ENCODE measurements around the gene TMEM50B. TPM values are rescaled to one million over a fixed set of nuclear protein-coding genes. Genes with fewer than 3 reads are reported as not detected.

The TMEM50B gene
- total and polyA plus RNA-seq, 4 donors = 30.3 to 128 (median 41.5) TPM

DNA sequence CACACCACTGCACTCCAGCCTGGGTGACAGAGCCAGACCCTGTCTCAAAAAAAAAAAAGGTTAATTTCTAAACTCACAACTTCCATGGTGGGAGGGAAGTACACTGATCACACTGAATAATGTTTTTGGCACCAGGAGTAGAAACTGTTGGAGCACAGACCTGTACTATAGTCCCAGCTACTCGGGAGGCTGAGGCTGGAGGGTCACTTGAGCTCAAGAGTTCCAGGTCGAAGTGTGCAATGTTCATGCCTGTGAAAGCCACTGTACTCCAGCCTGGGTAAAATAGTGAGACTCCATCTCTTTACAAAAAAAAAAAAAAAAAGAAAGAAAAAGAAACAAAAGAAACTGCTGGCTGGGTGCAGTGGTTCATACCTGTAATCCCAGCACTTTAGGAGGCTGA lies 35.3 kb downstream of the TMEM50B start:
- Histone ChIP-seq H3K4me1 (ENCODE audit: control insufficient read depth in 1 of 2, insufficient read depth in 2 of 2, low read length in 2 of 2) (no peaks in the 10 kb centered on the region), H3K27ac (ENCODE audit: low read depth in 1 of 2, low read length in 2 of 2) (no peak overlapping the region), H3K36me3 (ENCODE audit: control insufficient read depth in 1 of 2, insufficient read depth in 2 of 2, low read length in 1 of 2) (peaks cover 0 to 3% of the 10 kb centered on the region in 2 donors), H3K4me3 (ENCODE audit: low read length in 2 of 2) (no peak overlapping the region), H3K27me3 (ENCODE audit: control insufficient read depth in 1 of 2, insufficient read depth in 2 of 2, low read length in 1 of 2) (no peaks in the 10 kb centered on the region), H3K9me3 (ENCODE audit: control insufficient read depth, low read length) (no peaks in the 10 kb centered on the region)
- DNase-seq = no peak
- ATAC-seq (ENCODE audit: low FRiP score) = no peak
- intact Hi-C loops (cut with DNase I) = loop anchor here (2.0 to 10.0 kb wide), 3 partner anchors 120 to 246 kb away; partner anchors contain the start of gene IFNAR1 (in 1 of the 2)
- 34 to 41% methylated on average over 2 of the region's 2 CpGs for WGBS, 2 donors

DNA sequence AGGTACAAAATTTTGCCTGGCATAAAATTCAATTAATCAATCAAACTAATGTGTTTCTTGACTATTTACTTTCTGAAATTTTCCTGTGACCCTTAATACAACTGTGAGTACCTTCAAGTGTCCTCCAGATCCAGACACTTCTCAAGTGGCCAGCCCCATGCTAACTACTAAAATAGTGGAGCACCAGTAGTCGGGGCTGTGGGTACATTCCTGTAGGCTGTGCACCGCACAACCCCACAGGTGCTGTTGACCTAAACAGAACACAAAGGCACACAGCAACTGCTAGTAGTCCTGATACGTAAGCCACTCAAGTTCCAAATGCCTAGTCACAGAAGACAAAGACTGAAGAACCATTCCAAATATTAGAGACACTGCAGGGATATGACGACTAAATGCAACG lies 36.6 kb downstream of the TMEM50B start:
- Histone ChIP-seq H3K27me3 (ENCODE audit: control insufficient read depth in 1 of 2, insufficient read depth in 2 of 2, low read length in 1 of 2) (no peaks in the 10 kb centered on the region), H3K36me3 (ENCODE audit: control insufficient read depth in 1 of 2, insufficient read depth in 2 of 2, low read length in 1 of 2) (peaks cover 0 to 3% of the 10 kb centered on the region in 2 donors), H3K27ac (ENCODE audit: low read depth in 1 of 2, low read length in 2 of 2) (no peak overlapping the region), H3K9me3 (ENCODE audit: control insufficient read depth, low read length) (no peaks in the 10 kb centered on the region), H3K4me1 (ENCODE audit: control insufficient read depth in 1 of 2, insufficient read depth in 2 of 2, low read length in 2 of 2) (no peaks in the 10 kb centered on the region), H3K4me3 (ENCODE audit: low read length in 2 of 2) (no peak overlapping the region)
- DNase-seq (no peak), ATAC-seq (ENCODE audit: low FRiP score) (no peak)
- intact Hi-C loops (cut with DNase I) = loop anchor here (2.0 to 10.0 kb wide), 3 partner anchors 82 to 241 kb away; partner anchors contain the start of gene IFNAR1 (in 1 of the 2)
- 78 to 85% methylated on average over 5 of the region's 5 CpGs for whole genome bisulfite sequencing, 2 donors

DNA sequence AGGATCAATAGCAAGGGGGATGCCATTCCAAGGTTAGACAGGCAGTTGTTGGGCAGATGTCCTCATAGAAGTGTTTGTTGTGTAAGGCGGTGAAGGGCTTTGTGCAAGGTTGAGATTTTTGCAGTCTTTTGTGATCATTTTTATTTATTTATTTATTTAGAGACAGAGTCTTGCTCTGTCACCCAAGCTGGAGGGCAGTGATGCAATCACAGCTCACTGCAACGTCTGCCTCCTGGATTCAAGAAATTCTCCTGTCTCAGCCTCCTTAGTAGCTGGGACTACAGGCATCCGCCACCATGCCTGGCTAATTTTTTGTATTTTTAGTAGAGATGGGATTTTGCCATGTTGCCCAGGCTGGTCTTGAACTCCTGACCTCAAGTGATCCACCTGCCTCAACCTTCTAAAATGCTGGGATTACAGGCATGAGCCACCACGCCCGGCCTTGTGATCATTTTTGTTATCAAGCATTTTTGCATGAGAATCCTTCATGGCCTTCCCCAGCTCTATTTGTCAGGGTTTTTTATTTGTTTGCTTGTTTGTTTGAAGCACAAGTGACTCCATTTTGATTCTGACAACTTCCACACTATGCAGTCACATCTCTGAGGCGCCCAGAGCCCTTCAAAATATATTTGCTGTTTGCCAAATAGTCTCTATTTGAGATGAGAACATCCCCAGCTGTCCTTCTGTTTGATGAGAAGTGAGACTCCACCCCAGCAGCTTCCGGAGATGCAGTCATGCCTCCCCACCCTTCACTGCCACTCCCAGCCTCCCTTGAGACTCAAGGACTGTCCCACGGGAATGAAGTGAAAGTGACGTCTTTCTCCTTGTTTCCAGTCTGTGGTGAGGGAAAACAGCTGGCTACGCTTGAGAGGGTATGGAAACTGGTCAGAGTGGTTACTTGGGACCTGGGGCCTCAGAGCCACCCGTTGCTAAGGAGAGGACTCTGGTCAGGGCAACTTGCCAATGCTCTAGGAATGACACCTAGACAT lies 38.0 kb downstream of the TMEM50B start:
- no peaks in the 10 kb centered on the region for H3K27me3 ChIP-seq (ENCODE audit: control insufficient read depth in 1 of 2, insufficient read depth in 2 of 2, low read length in 1 of 2)
- peak in 1 of 2 donors; percentile 68 for DNase-seq
- peak overlapping the region in 1 of 2 donors; percentile 5 for H3K27ac ChIP-seq (ENCODE audit: low read depth in 1 of 2, low read length in 2 of 2)
- H3K4me3 ChIP-seq (ENCODE audit: low read length in 2 of 2) = no peak overlapping the region
- peaks cover 0 to 3% of the 10 kb centered on the region in 2 donors for H3K36me3 ChIP-seq (ENCODE audit: control insufficient read depth in 1 of 2, insufficient read depth in 2 of 2, low read length in 1 of 2)
- 52 to 55% methylated on average over 11 of the region's 11 CpGs for WGBS, 2 donors
- no peaks in the 10 kb centered on the region for H3K9me3 ChIP-seq (ENCODE audit: control insufficient read depth, low read length)
- no peaks in the 10 kb centered on the region for H3K4me1 ChIP-seq (ENCODE audit: control insufficient read depth in 1 of 2, insufficient read depth in 2 of 2, low read length in 2 of 2)
- intact Hi-C loops (cut with DNase I) = loop anchor here (2.0 to 10.0 kb wide), 3 partner anchors 81 to 239 kb away; partner anchors contain the start of gene IFNAR1 (in 1 of the 2)
- ATAC-seq (ENCODE audit: low FRiP score) = peak; percentile 37

DNA sequence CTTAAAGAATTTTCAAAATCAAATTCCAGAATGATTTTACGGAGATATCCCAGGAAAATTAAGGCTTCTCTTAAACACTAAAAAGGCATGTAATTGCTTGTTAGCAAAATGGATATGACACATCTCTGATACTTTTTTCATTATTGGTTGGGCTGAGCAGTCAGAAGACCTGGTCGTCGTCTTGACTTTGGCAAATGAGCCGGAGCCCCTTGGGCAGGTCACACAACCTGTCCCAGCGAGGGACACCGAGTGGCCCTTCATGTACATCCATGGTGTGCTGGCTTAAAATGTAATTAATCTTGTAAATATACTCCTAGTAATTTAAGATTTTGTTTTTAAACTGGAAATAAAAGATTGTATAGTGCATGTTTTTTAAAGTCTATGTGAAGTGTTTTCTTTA lies 42.6 kb downstream of the TMEM50B start:
- no peak overlapping the region for H3K27ac ChIP-seq (ENCODE audit: low read depth in 1 of 2, low read length in 2 of 2)
- peaks cover 3 to 7% of the 10 kb centered on the region in 2 donors for H3K36me3 ChIP-seq (ENCODE audit: control insufficient read depth in 1 of 2, insufficient read depth in 2 of 2, low read length in 1 of 2)

DNA sequence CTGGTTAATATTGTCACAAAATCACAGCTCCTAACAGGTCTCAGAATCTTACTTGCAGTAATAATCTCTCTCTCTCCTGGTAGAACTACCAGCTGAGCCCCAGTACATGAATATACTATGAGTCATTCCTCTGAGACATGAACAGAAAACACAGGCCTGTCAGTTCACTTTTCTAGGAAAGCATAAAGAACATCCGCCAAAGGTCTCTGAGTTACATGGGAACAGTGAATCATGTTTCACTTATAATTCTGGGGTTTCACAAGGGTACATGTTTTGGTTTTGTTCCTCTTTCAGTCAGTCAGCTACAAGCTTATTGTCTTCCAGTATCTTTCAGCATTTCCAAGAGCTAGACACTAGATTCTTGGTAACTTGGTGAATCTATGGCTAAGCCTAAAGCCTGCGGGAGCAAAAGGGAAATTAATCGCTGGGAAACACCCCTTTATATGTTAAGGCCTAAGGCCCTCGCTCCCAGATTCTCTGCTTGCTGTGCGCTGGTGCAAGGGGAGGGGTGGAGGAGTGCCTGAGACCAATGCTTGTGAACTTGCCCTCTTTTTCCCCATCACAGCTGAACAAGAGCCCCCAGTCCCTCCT lies 44.9 kb downstream of the TMEM50B start:
- H3K4me3 ChIP-seq (ENCODE audit: low read length in 2 of 2) = no peak overlapping the region
- peaks cover 3 to 7% of the 10 kb centered on the region in 2 donors for H3K36me3 ChIP-seq (ENCODE audit: control insufficient read depth in 1 of 2, insufficient read depth in 2 of 2, low read length in 1 of 2)
- DNase-seq (no peak), ATAC-seq (ENCODE audit: low FRiP score) (peak; percentile 87)
- intact Hi-C loops (cut with DNase I) = no loop called here
- H3K4me1 ChIP-seq (ENCODE audit: control insufficient read depth in 1 of 2, insufficient read depth in 2 of 2, low read length in 2 of 2) = no peaks in the 10 kb centered on the region
- H3K27me3 ChIP-seq (ENCODE audit: control insufficient read depth in 1 of 2, insufficient read depth in 2 of 2, low read length in 1 of 2) = no peaks in the 10 kb centered on the region
- WGBS, 2 donors = 49 to 51% methylated on average over 5 of the region's 5 CpGs
- peak overlapping the region; percentile 84 to 97 for H3K27ac ChIP-seq (ENCODE audit: low read depth in 1 of 2, low read length in 2 of 2)
- H3K9me3 ChIP-seq (ENCODE audit: control insufficient read depth, low read length) = no peaks in the 10 kb centered on the region

More for the DNA sequence above, 42.6 kb downstream of the TMEM50B start:
- H3K4me1 ChIP-seq (ENCODE audit: control insufficient read depth in 1 of 2, insufficient read depth in 2 of 2, low read length in 2 of 2) = no peaks in the 10 kb centered on the region
- H3K27me3 ChIP-seq (ENCODE audit: control insufficient read depth in 1 of 2, insufficient read depth in 2 of 2, low read length in 1 of 2) = no peaks in the 10 kb centered on the region
- WGBS, 2 donors = 64 to 75% methylated on average over 6 of the region's 6 CpGs
- no peak overlapping the region for H3K4me3 ChIP-seq (ENCODE audit: low read length in 2 of 2)
- DNase-seq (no peak), ATAC-seq (ENCODE audit: low FRiP score) (no peak)
- intact Hi-C loops (cut with DNase I) = no loop called here
- H3K9me3 ChIP-seq (ENCODE audit: control insufficient read depth, low read length) = no peaks in the 10 kb centered on the region

DNA sequence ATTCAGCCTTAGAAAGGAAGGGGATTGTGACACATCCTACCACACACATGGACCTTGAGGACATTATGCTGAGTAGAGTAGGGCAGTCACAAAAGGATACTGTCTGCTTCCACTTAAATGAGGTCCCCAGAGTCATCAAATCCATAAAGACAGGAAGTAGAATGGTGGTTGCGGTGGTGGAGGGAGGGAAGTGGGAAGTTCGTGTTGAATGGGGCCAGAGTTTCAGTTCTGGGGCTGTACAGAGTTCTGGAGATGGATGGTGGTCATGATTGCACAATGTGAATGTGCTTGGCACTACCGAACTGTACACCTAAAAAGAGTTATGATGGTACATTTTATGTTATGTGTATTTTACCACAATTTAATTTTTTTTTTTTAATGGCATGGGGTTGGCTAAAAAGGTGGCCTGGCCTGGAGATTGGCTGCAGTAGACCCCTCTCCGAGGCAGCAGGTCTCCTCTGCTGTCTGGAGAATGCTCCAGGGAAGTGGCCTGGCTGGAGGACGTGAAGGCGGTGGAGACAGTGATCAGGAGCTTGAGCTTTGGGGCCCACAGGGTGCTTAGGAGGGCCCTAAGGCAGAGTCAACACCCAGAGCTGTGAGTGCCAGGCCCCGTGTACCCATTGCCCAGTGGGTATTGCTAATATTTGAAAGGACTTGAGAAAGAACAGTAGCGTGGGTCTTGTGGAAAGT lies 46.2 kb downstream of the TMEM50B start:
- H3K4me3 ChIP-seq (ENCODE audit: low read length in 2 of 2) = no peak overlapping the region
- H3K36me3 ChIP-seq (ENCODE audit: control insufficient read depth in 1 of 2, insufficient read depth in 2 of 2, low read length in 1 of 2) = peaks cover 3 to 7% of the 10 kb centered on the region in 2 donors
- peak overlapping the region in 1 of 2 donors; percentile 48 for H3K27ac ChIP-seq (ENCODE audit: low read depth in 1 of 2, low read length in 2 of 2)
- DNase-seq (no peak), ATAC-seq (ENCODE audit: low FRiP score) (no peak)
- intact Hi-C loops (cut with DNase I) = no loop called here
- no peaks in the 10 kb centered on the region for H3K27me3 ChIP-seq (ENCODE audit: control insufficient read depth in 1 of 2, insufficient read depth in 2 of 2, low read length in 1 of 2)
- no peaks in the 10 kb centered on the region for H3K9me3 ChIP-seq (ENCODE audit: control insufficient read depth, low read length)
- WGBS, 2 donors = 85 to 87% methylated on average over 8 of the region's 8 CpGs
- no peaks in the 10 kb centered on the region for H3K4me1 ChIP-seq (ENCODE audit: control insufficient read depth in 1 of 2, insufficient read depth in 2 of 2, low read length in 2 of 2)

DNA sequence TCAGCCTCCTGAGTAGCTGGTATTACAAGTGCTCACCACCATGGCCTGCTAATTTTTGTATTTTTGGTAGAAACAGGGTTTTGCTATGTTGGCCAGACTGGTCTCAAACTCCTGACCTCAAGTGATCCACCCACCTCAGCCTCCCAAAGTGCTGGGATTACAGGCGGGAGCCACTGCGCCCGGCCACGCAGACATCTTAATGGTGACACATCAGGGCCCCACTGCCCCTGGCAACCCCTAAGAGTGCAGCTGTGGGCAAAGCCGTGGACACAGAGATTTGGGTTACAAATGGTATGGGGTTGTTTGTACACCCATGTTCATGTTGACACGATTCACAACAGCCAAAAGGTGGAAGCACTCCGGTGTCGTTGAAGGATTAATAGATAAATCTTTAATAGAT lies 46.8 kb downstream of the TMEM50B start:
- intact Hi-C loops (cut with DNase I) = no loop called here
- Histone ChIP-seq H3K4me3 (ENCODE audit: low read length in 2 of 2) (no peak overlapping the region), H3K9me3 (ENCODE audit: control insufficient read depth, low read length) (no peaks in the 10 kb centered on the region), H3K4me1 (ENCODE audit: control insufficient read depth in 1 of 2, insufficient read depth in 2 of 2, low read length in 2 of 2) (no peaks in the 10 kb centered on the region), H3K27ac (ENCODE audit: low read depth in 1 of 2, low read length in 2 of 2) (no peak overlapping the region), H3K36me3 (ENCODE audit: control insufficient read depth in 1 of 2, insufficient read depth in 2 of 2, low read length in 1 of 2) (peaks cover 3 to 7% of the 10 kb centered on the region in 2 donors), H3K27me3 (ENCODE audit: control insufficient read depth in 1 of 2, insufficient read depth in 2 of 2, low read length in 1 of 2) (no peaks in the 10 kb centered on the region)
- 91 to 93% methylated on average over 8 of the region's 8 CpGs for WGBS, 2 donors
- ATAC-seq (ENCODE audit: low FRiP score) = no peak
- no peak for DNase-seq

DNA sequence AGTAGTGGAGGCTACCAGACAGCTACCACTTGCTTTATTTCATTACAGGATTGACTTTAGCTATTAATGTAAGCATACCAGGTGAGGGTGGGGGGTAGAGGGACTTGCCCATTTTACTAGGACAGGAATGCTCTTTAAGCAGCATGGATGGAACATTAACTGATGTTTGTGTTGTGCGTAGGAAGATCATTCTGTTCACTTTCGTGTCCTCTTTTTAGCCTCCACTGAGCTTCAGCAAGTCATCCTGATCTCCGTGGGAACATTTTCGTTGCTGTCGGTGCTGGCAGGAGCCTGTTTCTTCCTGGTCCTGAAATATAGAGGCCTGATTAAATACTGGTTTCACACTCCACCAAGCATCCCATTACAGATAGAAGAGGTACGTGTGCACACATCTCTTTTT lies 47.3 kb downstream of the TMEM50B start:
- H3K36me3 ChIP-seq (ENCODE audit: control insufficient read depth in 1 of 2, insufficient read depth in 2 of 2, low read length in 1 of 2) = peaks cover 3 to 7% of the 10 kb centered on the region in 2 donors
- H3K9me3 ChIP-seq (ENCODE audit: control insufficient read depth, low read length) = no peaks in the 10 kb centered on the region
- H3K27me3 ChIP-seq (ENCODE audit: control insufficient read depth in 1 of 2, insufficient read depth in 2 of 2, low read length in 1 of 2) = no peaks in the 10 kb centered on the region
- no peaks in the 10 kb centered on the region for H3K4me1 ChIP-seq (ENCODE audit: control insufficient read depth in 1 of 2, insufficient read depth in 2 of 2, low read length in 2 of 2)
- no peak overlapping the region for H3K27ac ChIP-seq (ENCODE audit: low read depth in 1 of 2, low read length in 2 of 2)
- no peak overlapping the region for H3K4me3 ChIP-seq (ENCODE audit: low read length in 2 of 2)
- ATAC-seq (ENCODE audit: low FRiP score) = no peak
- intact Hi-C loops (cut with DNase I) = no loop called here
- 82 to 90% methylated on average over 6 of the region's 6 CpGs for WGBS, 2 donors
- no peak for DNase-seq
